HCT116 (cell line): ENCODE data around the gene CDH4. TPM values are rescaled to one million over a fixed set of nuclear protein-coding genes. Genes with fewer than 3 reads are reported as not detected.

Experiments used
- ATAC-seq: fragments of 200-7000 bp; cut with Tn5 transposase; 2 replicates; pipeline ENCODE4 v1.9.1; 2020; ENCODE audit warnings: mild to moderate bottlenecking, moderate library complexity
- BruUV-seq: library from RNA; stranded (reverse); fragments of 400-500 nt; replicated peaks from 2 replicates; lab custom pipeline; 2021; lab: Mats Ljungman, UMichigan
- CTCF ChIA-PET: fragments of 300-600 bp; sonication (Branson Sonifier 250); formaldehyde crosslinking; loops from one replicate; lab custom pipeline; 2021; ENCODE audit warnings: antibody characterized with exemption; lab: Charles Lee
- POLR2A ChIA-PET: fragments of 300-600, 350-600 bp; sonication (Branson Sonifier 250); formaldehyde crosslinking; loops from one replicate; lab custom pipeline; 2021; ENCODE audit warnings: antibody characterized with exemption; lab: Charles Lee
- RAD21 ChIA-PET, 2 experiments: fragments of 300-600 bp; sonication (Branson Sonifier 250); formaldehyde crosslinking; loops; one replicate each; lab custom pipeline; 2023; ENCODE audit warnings: low total read pairs in 2 of 2; ENCODE audit not compliant: uncharacterized antibody in 2 of 2, unreplicated experiment in 2 of 2, low non-redundant PET in 1 of 2; lab: Charles Lee
- DNase-seq: peaks from one replicate; pipeline ENCODE4 v3.0.0-alpha.2; 2010; ENCODE audit warnings: low read depth, low spot score
- H2AFZ ChIP-seq: fragments of 200-600 bp; shearing (Covaris generic), sonication (generic); 2 replicates; pipeline ENCODE4 v1.6.1; 2017; ENCODE audit warnings: low read depth, mixed run types, mixed read lengths, antibody characterized with exemption, low read length; ENCODE audit not compliant: poor library complexity, severe bottlenecking
- H3K27ac ChIP-seq: 2 replicates; pipeline ENCODE4 v1.5.1; 2012; ENCODE audit warnings: low read depth, low read length
- H3K27me3 ChIP-seq: fragments of 200-600 bp; sonication (generic); 2 replicates; pipeline ENCODE4 v1.6.1; 2016; ENCODE audit warnings: mixed run types, low read length, mixed read lengths; ENCODE audit not compliant: insufficient read depth
- H3K36me3 ChIP-seq, 2 experiments: fragments of 200-500 bp in 1 of 2; fragments of 200-600 bp in 1 of 2; sonication (Bioruptor generic) in 1 of 2; sonication (generic) in 1 of 2; 2 replicates each; pipeline versions ENCODE4 v1.5.1 to v1.6.1; 2014 to 2016; ENCODE audit warnings: low read length in 2 of 2, inconsistent platforms in 1 of 2, mixed read lengths in 1 of 2, mixed run types in 1 of 2; ENCODE audit not compliant: insufficient read depth in 2 of 2, control insufficient read depth in 1 of 2
- H3K4me1 ChIP-seq, 2 experiments: fragments of 200-600 bp in 1 of 2; sonication (generic) in 1 of 2; 2 replicates each; pipeline versions ENCODE4 v1.5.1 to v1.6.1; 2012 to 2017; ENCODE audit warnings: low read length in 2 of 2, inconsistent platforms in 1 of 2, mild to moderate bottlenecking in 1 of 2, mixed read lengths in 1 of 2, mixed run types in 1 of 2, moderate library complexity in 1 of 2; ENCODE audit not compliant: insufficient read depth in 2 of 2, control insufficient read depth in 1 of 2
- H3K4me2 ChIP-seq: fragments of 200-600 bp; sonication (generic); 2 replicates; pipeline ENCODE4 v1.6.1; 2017; ENCODE audit warnings: mixed run types, low read length, mixed read lengths
- H3K4me3 ChIP-seq, 2 experiments: fragments of 200-600 bp in 1 of 2; sonication (generic) in 1 of 2; replicated peaks in 1 of 2; 2 replicates each; pipeline ENCODE4 v1.5.1; 2011 to 2016; ENCODE audit warnings: low read length in 2 of 2, control low read depth in 1 of 2, low read depth in 1 of 2, mild to moderate bottlenecking in 1 of 2, mixed read lengths in 1 of 2, mixed run types in 1 of 2
- H3K79me2 ChIP-seq: fragments of 200-600 bp; sonication (generic); 2 replicates; pipeline ENCODE4 v1.6.1; 2017; ENCODE audit warnings: mild to moderate bottlenecking, mixed run types, low read length, moderate library complexity, mixed read lengths; ENCODE audit not compliant: insufficient read depth
- H3K9ac ChIP-seq: fragments of 200-600 bp; sonication (generic); 2 replicates; pipeline ENCODE4 v1.6.1; 2016; ENCODE audit warnings: low read length, mixed read lengths
- H3K9me2 ChIP-seq: fragments of 200-600 bp; sonication (generic), shearing (Covaris generic); 2 replicates; pipeline ENCODE4 v1.6.1; 2017; ENCODE audit warnings: mixed run types, mild to moderate bottlenecking, moderate library complexity; ENCODE audit not compliant: insufficient read depth
- H3K9me3 ChIP-seq, 2 experiments: fragments of 200-500 bp in 1 of 2; fragments of 200-600 bp in 1 of 2; sonication (Bioruptor generic) in 1 of 2; sonication (generic) in 1 of 2; 2 replicates each; pipeline ENCODE4 v1.6.1; 2014 to 2017; ENCODE audit warnings: low read length in 2 of 2, mixed read lengths in 2 of 2, inconsistent platforms in 1 of 2, low read depth in 1 of 2, mild to moderate bottlenecking in 1 of 2, mixed run types in 1 of 2, moderate library complexity in 1 of 2; ENCODE audit not compliant: control insufficient read depth in 1 of 2, insufficient read depth in 1 of 2
- H4K20me1 ChIP-seq: fragments of 200-600 bp; sonication (generic), shearing (Covaris generic); 2 replicates; pipeline ENCODE4 v1.6.1; 2017; ENCODE audit warnings: mixed run types, mild to moderate bottlenecking, moderate library complexity; ENCODE audit not compliant: insufficient read depth
- CEBPB ChIP-seq: IDR thresholded peaks from 2 replicates; pipeline ENCODE4 v1.6.1; 2012; ENCODE audit warnings: low read depth
- CTCF ChIP-seq, 3 experiments: fragments of 200-600 bp in 1 of 3; sonication (generic) in 1 of 3; IDR thresholded peaks in 2 of 3; conservative IDR thresholded peaks in 1 of 3; 2 replicates each; pipeline ENCODE4 v1.5.1; 2012 to 2017; ENCODE audit warnings: low read depth in 2 of 3, low read length in 2 of 3, antibody characterized with exemption in 1 of 3, borderline replicate concordance in 1 of 3, control low read depth in 1 of 3, mild to moderate bottlenecking in 1 of 3, mixed read lengths in 1 of 3, mixed run types in 1 of 3, moderate library complexity in 1 of 3; ENCODE audit not compliant: insufficient read depth in 1 of 3
- EZH2 ChIP-seq: fragments of 200-600 bp; sonication (generic); IDR thresholded peaks from 2 replicates; pipeline ENCODE4 v1.6.1; 2017; ENCODE audit warnings: antibody characterized with exemption, mixed run types
- EZH2phosphoT487 ChIP-seq: fragments of 200-600 bp; IDR thresholded peaks from 2 replicates; pipeline ENCODE4 v1.6.1; 2018; ENCODE audit warnings: antibody characterized with exemption, borderline replicate concordance
- FOSL1 ChIP-seq: IDR thresholded peaks from 2 replicates; pipeline ENCODE4 v1.6.1; 2012; ENCODE audit warnings: low read depth
- JUND ChIP-seq: IDR thresholded peaks from 2 replicates; pipeline ENCODE4 v1.6.1; 2012
- POLR2A ChIP-seq: IDR thresholded peaks from 2 replicates; pipeline ENCODE4 v1.7.0; 2011; ENCODE audit warnings: borderline replicate concordance; ENCODE audit not compliant: insufficient read depth, insufficient read length; ENCODE audit errors: extremely low read depth
- REST ChIP-seq: IDR thresholded peaks from 2 replicates; pipeline ENCODE4 v1.6.1; 2012; ENCODE audit warnings: low read depth
- SIN3A ChIP-seq: IDR thresholded peaks from 2 replicates; pipeline ENCODE4 v1.6.1; 2012; ENCODE audit warnings: low read depth
- SP1 ChIP-seq: IDR thresholded peaks from 2 replicates; pipeline ENCODE4 v1.6.1; 2012; ENCODE audit warnings: low read depth
- SRF ChIP-seq: IDR thresholded peaks from 2 replicates; pipeline ENCODE4 v1.6.1; 2012; ENCODE audit warnings: low read depth
- TCF7L2 ChIP-seq: IDR thresholded peaks from 2 replicates; pipeline ENCODE4 v1.7.0; 2011; ENCODE audit warnings: borderline replicate concordance, inconsistent platforms; ENCODE audit not compliant: insufficient read depth, insufficient read length; ENCODE audit errors: extremely low read depth
- ZBTB33 ChIP-seq: IDR thresholded peaks from 2 replicates; pipeline ENCODE4 v1.6.1; 2011; ENCODE audit warnings: mild to moderate bottlenecking, low read length, moderate library complexity; ENCODE audit not compliant: insufficient replicate concordance; ENCODE audit errors: extremely low read depth
- ZFX ChIP-seq: fragments of 450-650 bp; IDR thresholded peaks from 2 replicates; pipeline ENCODE4 v1.6.1; 2017
- ZNF274 ChIP-seq: fragments of 200-500 bp; sonication (Bioruptor generic); IDR thresholded peaks from 2 replicates; pipeline ENCODE4 v1.6.1; 2014; ENCODE audit warnings: mild to moderate bottlenecking, low read depth, low read length, inconsistent platforms
- intact Hi-C: fragments of 100-400 bp; cut with micrococcal nuclease; formaldehyde crosslinking; loops from 2 replicates; pipeline ENCODE4 v1.10.0; 2022
- total RNA-seq: library from RNA; stranded (reverse); gene quantifications from one replicate; pipeline ENCODE4 v1.2.1, GENCODE V29; 2021; ENCODE audit not compliant: unreplicated experiment
- TF ChIP-seq, protein P1 (sequence below): IDR thresholded peaks from 2 replicates; pipeline ENCODE4 v1.6.1; 2012

CDH4 gene
- total RNA-seq, 1 experiment from 2014 or later: not detected

DNA sequence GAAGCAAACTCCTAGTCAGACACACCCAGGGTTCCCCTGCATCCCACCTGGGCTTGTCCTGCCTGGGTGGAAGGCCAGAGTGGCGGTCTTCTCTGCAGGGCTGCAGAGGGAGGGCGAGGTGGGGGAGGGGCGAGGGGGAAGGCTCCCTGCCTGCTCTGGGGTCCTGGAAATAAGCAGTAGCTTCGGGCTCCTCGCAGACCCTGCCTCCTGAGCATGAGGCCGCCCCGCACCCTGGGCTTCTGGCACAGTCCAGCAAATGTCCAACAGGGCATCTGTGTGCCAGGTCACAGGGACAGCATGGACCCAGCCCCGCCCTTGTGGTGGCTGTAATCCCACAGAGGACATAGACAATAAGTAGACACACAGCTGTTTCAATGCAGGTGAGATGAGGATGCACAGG is 619.9 kb downstream of the CDH4 start:
- TF ChIP-seq POLR2A: no peak
- no peak for TF ChIP-seq REST
- no peak for TF ChIP-seq CEBPB
- no peak for TF ChIP-seq SP1
- TF ChIP-seq FOSL1: no peak
- TF ChIP-seq CTCF (IDR thresholded peaks at IDR 0.05 in 2 of 3, conservative IDR thresholded peaks at IDR 0.05 in 1 of 3; ENCODE audit: borderline replicate concordance in 1 of 3, insufficient read depth in 1 of 3, low read depth in 2 of 3, low read length in 2 of 3): no peak
- no peak for TF ChIP-seq ZNF274
- TF ChIP-seq EZH2phosphoT487: no peak
- TF ChIP-seq TCF7L2: no peak
- TF ChIP-seq JUND: no peak
- TF ChIP-seq, protein P1, sequence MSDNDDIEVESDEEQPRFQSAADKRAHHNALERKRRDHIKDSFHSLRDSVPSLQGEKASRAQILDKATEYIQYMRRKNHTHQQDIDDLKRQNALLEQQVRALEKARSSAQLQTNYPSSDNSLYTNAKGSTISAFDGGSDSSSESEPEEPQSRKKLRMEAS: no peak
- TF ChIP-seq ZBTB33: no peak
- TF ChIP-seq ZFX: no peak
- no peak for TF ChIP-seq SRF
- TF ChIP-seq EZH2: no peak
- no peak for TF ChIP-seq SIN3A
- Histone ChIP-seq H4K20me1 (no peaks in the 10 kb centered on the region), H3K4me2 (no peak overlapping the region), H3K36me3 (no peaks in the 10 kb centered on the region), H3K9me3 (no peaks in the 10 kb centered on the region), H3K27ac (no peak overlapping the region), H3K9me2 (no peaks in the 10 kb centered on the region), H2AFZ (no peak overlapping the region), H3K9ac (no peak overlapping the region), H3K4me1 (no peaks in the 10 kb centered on the region), H3K27me3 (peaks cover 4% of the 10 kb centered on the region; the same call in 1 of the 2 replicates), H3K79me2 (no peaks in the 10 kb centered on the region), H3K4me3 (no peak overlapping the region)
- ChIA-PET CTCF (no interaction called here), RAD21 (no interaction called here), POLR2A (no interaction called here)
- intact Hi-C loops: no loop called here
- no peak for DNase-seq
- no peak for ATAC-seq
- BruUV-seq: no TSS peak
